Measurements from ENCODE around the gene SDCBP2.
A peak's percentile ranks its signal among the peaks of the same experiment; 100 is the strongest.

SDCBP2 gene

DNA sequence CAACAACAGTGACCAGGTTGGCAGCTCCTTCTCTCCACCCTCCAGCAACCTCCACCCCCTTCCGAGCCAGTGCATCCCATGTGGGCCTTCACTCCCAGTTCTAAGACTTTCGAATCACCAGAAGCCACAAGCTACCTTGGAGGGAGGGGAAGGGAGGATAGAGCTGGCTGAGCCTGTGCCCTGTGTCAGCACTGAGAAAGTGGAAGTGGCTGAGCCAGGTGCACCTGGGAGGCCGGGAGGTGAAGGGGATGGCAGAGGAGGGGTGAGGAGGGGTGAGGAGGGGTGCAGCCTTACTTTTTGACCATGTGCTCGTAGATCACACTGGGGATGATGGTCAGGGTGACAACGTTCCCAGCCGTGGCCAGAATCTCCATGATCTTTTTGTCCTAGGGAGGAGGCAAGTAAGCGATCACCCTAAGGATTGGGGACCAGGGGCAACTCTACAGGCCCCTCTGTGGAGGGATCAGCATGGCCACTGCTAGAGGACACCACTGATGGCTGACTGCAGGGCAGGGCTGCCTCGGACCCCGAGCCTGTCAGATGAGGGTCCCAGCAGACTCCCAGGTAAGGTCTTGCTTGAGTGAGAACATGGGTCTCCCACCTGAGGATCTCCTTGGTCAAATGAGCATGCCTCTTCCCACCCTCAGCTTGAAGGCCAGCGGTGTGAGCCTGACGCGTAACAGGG, 18.3 kb downstream of the SDCBP2 start:
- DNase-seq = no peak

DNA sequence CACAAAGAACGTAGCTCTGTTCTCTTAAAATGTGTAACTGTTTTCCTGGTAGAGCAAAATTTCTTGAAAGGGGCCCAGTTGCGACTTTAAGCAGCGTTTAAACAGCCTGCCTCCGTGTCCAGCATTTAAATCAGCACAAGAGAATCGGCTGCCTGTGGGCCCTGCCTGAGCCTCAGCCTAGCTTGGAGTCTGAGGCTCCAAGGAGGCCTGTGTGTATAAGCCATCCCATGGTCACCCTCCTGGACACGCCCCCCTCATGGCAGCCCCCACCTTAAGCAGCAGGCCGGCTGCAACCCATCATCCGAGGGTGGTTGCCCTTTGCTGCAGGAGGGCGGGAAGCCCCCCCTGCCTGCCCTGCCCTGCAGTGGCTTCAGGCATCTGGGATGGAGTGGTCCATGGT, 18.9 kb downstream of the SDCBP2 start:
- DNase-seq = no peak

DNA sequence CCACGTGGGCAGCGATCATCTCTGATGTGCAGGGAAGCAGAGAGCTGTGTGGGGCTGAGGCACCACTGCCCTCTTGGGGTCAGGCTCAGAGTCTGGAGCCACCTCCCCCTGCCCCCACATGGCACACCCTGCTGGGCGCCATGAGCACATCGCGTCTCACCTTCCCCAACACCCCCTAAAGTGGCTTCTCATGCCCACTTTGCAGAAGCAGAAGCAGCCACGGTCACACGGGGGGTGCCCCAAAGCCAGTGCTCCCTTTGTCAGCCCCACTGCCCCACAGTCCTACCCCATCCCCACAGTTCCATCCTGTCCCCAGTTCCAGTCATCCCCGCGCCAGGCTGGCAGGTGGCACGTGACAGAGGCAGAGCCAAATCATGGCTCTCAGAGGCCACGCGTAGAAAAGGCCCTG, 19.5 kb downstream of the SDCBP2 start:
- no peak for DNase-seq

DNA sequence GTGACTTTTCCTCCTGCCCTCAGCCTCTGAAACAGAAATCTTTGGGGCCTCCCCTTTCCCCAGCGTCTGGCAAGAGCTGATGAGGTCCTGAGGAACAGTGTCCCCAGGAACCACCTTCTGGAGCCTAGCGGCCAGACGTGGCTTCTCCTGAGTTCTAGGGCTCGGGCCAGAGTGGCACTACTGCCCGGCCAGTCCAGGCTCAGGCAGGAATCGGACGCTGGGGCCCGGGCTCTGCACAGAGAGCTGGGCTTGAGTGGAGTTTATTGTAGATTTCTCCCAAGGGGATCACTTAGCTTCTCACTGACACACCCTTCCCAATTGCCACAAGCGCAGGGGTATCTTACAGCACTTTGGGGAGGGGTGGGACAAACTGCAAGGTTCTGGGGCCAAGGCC, 20.2 kb downstream of the SDCBP2 start:
- no peak for DNase-seq

DNA sequence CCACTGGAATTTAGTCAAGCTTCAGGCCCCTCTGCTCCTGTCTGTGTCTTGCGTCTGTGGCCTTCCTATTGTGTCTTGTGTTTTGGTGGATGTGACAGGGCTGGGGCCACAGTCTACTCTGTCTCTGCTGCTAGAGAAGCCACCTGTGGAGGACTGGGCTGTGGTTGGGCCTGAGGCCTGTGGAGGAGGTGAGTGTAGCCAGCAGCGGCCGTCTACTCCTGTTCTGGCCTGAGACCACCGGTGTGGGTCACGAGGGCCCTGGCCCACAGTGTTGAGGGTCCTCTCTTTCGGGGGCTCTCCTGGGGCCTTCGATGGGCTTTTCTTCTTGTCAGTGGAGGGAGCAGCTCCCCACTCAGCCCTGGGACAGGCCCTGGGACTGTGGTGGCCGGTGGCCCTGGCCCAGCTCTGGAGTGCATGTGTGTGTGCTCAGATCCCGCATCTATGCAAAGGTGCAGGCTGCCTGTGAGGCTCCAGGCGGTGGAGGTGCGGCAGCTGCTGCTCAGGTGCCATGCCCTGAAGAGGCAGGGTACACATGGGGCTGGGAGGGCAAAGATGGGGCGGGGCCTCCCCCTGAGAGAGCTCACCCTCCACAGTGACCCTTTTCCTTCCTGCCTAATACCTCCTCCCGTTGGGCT, 20.8 kb downstream of the SDCBP2 start:
- DNase-seq = no peak

DNA sequence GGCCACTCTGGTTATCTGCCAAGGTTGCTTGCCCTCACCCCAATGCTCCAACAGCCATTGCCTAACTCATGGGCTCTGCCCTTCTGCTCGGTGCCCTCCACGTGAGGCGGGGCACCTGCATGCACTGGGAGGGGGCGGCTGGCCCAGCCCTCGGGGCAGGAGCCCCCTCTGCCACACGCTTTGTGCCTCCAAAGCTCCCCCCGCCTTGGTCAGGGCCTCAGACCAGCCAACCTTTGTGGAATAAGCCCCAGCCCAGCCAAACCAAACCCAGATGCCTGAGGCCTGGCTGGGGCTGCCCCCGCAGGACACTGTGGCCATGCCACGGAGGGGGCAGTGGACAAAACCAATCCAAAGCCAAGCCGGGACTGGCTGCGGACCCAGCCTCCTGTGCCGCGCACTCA, 21.4 kb downstream of the SDCBP2 start:
- no peak for DNase-seq

DNA sequence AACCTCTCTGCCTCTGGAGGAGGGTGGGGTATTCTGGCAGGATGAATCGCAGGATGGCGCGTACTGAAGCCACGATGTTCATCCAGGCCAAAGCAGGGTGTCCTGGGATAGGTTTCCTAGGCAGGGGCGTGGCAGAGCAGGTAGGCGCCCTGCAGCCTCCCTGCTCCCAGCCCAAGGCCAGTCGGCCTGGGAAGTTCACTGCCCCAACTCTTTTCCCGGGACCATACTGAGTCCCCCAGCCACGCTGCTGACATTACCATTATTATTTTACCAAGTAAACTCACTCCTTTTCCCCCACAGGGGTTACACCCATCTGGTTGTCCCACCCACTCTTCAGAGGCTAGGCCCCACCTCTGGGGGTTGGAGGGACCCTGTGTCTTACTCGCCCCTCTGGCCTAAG, 21.8 kb downstream of the SDCBP2 start:
- no peak for DNase-seq

DNA sequence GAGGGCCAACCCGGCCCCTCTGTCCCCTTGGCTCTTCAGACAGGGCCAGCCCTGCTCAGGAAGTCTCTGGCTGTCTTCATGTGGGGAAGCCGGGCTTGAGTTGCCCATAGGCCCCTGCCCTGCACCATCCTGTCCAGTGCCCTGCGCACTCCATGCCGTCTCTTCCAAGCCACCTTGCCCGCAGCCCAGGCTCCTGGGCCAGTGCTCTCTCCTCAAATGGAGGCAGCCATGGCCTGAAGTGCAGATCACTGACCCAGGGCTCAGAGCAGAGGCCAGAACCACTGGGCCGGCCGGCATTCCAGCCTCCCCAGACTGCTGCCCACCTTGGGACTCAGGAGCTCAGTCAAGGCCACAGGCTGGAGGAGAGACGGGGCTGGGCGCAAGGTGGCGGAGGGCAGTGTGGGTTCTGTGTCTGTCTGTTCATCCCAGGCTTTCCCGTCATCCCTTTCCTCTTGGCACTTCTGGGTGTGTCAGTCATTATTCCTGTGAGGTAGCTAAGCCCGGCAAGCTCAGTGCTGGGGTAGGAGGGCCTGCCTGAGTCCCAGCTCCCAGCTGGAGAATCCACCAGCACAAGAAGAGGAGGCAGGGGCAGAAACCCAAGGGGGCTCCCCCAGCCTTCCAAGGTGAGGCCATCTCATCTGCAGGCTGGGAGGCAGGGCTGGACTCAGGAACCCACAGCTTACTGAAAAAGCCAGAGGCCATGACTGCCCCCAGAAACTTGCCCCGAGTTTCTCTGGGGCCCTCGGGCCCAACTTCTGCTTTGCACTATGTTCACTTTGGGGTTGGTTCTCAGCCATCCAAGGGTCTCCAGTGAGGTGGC, 22.4 kb downstream of the SDCBP2 start:
- DNase-seq = no peak

DNA sequence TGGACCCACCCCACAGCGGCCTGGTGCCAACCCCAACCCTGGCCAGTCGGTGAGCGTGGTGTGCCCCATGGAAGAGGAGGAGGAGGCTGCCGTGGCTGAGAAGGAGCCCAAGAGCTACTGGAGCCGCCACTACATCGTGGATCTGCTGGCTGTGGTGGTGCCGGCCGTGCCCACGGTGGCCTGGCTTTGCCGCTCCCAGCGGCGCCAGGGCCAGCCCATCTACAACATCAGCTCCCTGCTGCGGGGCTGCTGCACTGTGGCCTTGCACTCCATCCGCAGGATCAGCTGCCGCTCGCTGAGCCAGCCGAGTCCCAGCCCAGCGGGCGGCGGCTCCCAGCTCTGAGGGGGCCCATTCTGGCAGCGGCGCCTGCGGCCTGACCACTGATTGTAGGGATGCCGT, 23.2 kb downstream of the SDCBP2 start:
- DNase-seq = no peak

DNA sequence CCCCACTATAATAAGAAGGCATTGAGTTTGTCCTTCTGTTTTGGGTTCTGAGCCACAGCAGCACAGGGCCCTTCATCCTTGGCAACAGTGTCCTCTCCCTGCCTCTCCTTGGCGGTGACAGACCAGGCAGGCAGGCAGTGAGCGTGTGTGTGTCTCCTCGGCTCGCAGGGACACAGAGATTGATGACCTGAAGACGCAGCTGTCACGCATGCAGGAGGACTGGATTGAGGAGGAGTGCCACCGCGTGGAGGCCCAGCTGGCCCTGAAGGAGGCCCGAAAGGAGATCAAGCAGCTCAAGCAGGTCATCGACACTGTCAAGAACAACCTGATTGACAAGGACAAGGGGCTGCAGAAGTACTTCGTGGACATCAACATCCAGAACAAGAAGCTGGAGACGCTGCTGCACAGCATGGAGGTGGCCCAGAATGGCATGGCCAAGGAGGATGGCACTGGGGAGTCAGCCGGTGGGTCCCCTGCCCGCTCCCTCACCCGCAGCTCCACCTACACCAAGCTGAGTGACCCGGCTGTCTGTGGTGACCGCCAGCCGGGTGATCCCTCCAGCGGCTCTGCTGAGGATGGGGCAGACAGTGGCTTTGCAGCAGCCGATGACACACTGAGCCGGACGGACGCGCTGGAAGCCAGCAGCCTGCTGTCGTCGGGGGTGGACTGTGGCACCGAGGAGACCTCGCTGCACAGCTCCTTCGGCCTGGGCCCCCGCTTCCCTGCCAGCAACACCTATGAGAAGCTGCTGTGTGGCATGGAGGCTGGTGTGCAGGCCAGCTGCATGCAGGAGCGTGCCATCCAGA, 24.0 kb downstream of the SDCBP2 start:
- no peak for DNase-seq

DNA sequence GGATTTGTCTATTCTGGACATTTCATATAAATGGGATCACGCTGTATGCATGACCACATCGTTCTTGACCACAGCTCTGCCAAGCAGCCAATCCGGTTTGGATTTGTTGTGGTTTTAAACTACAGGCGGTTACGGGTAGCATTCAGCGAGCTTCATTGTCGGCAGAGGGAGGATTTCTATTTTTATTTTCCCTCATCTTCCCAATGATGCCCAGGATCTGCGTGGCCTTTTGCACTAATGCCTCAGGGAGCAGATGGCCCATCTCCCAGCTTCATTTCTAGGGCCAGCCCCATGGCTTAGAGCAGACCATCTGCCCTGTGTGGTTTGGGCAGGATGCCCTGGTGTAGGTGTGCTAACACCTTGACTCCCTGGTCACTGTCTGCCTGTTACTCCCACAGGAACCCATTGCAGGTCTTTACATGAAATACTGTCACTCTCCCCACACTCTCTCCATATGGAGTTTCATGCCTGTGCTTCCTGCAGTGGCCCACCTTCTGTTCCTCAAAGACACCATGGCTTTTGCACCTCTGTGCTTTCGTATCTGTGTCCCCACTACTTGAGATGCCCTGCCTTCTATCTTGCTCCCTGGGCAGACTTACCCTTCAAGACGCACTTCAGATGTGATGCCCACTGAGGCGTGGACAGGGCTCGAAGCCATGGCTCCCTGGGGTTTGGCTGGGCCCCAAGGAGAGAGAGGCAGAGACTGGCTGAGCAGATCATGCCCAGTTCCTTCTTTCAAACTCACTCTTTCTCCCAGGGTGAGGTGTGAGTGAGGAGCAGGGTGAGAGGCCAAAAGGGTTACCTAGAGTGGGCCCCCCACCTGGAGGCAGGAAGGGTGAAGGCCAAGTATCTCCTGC, 26.0 kb downstream of the SDCBP2 start:
- no peak for DNase-seq

DNA sequence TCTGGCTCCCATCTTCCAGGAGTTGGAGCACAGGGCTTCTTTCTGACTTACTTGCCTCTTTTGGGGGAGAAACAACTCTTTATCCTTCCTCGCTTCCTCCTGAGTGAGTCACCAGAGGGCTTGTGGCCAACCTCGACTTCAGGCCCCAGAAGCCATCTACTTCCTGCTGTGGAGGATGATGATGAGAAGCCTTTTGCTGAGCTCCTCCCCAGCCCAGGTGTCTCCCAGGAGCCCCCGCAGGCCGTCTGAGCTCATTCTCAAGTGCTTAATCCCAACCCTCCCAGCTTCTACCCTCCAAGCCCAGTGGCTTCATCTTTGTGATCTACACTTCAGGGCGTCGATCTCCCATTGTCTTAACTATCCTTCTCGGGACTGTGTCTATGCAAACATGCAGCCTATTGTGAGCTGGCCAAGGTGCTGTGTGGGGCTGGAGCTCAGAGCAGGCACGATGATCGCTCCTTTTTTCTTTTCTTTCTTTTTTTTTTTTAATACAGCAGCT, 27.9 kb downstream of the SDCBP2 start:
- peak; percentile 16 for DNase-seq

DNA sequence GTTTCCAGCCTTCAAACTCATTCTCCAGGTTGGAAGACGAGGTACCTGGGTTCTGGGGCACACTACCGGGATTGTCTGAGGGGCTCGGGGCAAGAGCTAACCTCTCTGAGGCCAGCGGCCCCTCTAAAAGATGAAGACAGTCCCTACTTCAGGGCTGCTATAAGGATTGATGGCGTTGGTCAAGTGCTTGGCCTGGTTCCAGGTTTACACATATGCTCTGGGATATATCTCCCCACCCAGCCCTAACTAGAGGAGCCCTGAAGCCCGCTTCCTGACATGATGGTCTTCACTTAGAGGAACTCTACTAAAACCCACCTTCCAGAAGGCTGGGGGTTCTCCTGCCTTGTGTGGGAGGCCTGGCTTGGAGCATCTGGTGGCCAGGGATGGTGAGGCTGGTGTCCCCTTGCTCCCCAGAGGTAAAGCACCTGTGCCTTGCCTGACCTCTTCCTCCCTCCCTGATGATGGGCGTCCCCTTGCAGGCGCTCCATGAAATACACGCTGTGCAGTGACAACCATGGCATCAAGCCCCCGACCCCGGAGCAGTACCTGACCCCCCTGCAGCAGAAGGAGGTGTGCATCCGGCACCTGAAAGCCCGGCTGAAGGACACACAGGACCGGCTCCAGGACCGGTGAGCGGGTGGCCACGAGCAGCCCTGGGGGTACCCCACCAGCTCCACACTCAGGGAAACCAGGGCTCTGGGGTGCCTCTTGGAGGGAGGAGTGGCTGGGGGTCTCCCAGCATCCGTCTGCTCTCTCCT, 28.7 kb downstream of the SDCBP2 start:
- DNase-seq = no peak

DNA sequence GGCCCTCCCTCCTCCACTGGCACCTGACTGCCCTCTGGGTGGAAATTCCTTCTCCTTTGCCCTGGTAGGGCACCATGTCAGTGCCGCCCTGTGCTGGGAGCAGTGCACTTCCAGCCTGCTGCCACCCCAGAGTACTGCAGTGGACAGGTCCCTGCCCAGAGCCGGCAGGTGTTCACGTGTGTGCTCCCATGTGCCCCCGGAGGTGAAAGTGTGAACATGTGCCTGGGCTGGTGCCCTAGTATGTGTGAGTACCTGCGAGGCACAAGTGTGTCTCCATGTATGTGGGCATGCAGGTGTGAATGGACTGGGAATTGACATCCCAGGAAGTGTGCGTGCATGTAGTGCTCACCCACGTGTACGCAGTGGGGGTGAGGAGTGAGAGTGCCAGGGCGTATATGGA, 29.4 kb downstream of the SDCBP2 start:
- no peak for DNase-seq

DNA sequence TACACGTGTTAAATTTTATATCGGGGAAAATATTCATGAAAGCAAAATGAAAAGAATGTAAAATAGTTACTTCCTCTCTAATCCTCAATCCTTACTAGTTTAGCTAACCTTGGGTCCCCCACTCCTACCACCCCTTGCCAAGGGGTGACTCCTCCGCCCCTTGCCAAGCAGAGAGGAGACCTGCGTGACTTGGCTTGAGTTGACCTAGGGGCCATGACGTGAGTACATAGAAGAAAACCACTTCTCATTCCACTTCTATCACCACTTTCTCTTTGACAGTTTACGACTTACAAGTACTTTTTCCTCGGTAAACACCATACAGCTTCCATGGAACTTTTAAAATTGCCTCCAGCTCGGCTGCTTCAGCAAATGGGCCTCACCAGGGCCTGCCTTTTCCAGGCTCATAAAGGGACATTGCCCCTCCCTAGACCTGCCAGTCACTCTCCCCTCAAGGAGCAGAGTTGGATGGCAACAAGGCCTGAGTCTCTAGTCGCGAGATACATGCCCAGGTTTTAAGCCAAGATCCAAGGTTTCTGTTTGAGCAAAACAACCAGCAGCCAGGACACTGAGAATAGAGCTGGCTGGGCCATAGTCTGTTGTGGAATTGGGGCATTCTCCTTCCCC, 29.9 kb downstream of the SDCBP2 start:
- no peak for DNase-seq

DNA sequence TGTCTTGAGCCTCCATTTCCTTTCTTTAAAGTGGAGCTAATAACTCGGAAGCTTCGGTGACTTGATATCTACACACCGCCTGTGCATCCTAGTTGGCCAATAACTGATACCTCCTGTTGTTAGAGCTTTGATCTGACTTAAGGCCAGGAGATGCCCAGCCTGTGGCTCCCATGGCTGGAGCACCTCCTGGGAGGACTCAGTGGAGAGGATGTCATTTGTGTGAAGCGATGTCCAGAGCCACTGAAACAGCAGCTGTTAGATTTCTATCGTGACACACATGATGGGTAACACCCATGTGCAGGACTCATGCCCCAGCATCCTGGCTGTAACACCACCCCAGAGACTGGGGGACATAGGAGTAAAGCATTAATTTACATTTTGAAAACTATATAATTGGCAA, 30.8 kb downstream of the SDCBP2 start:
- no peak for DNase-seq

DNA sequence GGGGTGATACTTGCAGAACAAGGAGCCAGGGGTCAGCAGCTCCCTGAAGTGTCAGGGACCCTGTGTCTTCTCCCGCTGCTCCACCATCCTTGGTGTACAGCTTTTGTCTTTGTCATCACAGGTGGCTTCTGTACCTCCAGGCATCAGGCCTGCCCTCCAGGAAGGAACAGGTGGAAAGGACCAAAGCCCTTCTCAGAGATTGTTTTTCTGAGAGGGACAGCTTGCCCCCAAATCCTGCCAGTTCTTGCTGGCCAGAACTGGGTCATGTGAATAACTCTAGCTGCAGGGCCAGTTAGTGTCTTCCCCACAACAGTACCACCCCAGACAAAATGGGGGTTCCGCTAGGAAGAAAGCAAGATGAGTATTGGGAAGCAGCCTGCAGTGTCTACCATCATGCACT, 31.5 kb downstream of the SDCBP2 start:
- no peak for DNase-seq

DNA sequence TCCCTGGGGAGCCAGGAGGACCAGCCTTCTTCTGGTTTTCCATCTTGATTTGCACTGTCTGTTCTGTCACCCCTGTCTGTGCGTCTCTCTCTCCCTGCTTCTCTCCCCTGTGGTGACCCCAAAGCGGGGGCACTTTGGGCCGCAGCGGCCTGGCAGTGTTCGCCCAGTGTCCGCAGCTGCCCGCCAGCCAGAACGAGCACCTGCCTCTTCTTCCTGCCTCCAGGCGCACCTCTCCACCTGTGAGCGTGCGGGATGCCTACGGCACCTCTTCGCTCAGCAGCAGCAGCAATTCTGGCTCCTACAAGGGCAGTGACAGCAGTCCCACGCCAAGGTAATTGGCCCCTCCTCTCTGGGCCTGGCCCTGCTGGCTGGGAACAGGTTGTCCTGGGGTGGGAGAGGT, 32.0 kb downstream of the SDCBP2 start:
- no peak for DNase-seq

DNA sequence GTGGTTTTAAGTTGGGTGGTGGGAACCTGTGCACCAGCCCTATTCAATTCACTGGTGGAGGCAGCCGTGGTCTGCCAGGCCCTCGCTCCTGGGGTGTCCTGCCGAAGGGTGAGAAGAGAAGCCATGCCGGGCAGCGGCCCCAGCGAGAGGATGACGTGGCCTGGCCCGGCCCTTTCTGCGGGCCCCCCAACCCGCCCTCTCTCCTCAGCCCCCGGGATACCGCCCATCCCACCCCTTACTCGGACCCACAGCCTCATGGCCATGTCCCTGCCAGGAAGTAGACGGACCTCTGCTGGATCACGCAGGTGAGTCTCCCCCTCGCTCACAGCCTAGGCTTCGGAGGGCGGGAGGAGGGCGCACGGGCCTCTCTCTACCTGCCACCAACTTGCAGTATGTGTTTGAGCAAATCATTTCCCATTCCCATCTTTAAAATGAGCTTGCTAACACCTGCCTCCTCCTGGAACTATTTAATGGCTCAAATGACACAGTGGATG, 32.8 kb downstream of the SDCBP2 start:
- DNase-seq = no peak

DNA sequence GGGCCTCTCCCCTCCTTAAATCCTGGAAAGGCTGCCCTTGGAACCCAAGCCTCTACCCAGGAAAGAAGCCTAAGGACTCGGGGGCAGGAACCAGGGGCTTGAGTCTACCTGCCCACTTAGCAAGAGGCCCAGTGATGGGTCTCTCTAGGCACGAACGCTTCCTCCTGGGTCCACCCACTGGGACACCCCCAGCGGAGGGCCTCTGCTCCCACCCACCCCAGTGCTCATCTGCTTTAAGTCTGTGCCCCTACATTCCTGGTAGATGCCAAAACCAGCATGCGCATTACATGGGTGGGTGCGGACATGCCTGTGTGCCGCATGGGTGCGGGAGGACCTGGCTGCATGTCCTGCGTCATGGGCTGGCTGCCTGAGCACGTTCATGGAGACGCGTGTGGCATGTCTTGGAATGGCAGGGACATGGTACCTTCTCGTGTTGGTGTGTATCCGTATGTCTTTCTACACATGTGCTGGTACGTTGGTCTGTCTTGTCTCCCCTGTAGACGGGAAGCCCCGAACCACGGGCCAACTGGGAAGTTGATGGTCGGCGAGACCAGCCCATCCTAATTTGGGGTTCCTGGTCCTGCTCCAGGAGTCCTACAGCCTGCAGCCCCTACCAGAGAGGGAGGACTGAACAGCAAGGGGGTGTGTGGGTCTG, 33.5 kb downstream of the SDCBP2 start:
- no peak for DNase-seq
